HG02610 (cell line): ENCODE results near the gene FCHO2.
"Not testable (repeated sequence)": the region's sequence is repeated elsewhere in the genome, so short reads cannot be mapped to it uniquely, and the experiment has no call there.

Source experiments
- ATAC-seq: cut with Tn5 transposase; IDR thresholded peaks from one replicate; pipeline ENCODE4 v1.9.1; 2021; ENCODE audit warnings: mild to moderate bottlenecking, moderate library complexity; ENCODE audit not compliant: unreplicated experiment

FCHO2 gene, protein sequence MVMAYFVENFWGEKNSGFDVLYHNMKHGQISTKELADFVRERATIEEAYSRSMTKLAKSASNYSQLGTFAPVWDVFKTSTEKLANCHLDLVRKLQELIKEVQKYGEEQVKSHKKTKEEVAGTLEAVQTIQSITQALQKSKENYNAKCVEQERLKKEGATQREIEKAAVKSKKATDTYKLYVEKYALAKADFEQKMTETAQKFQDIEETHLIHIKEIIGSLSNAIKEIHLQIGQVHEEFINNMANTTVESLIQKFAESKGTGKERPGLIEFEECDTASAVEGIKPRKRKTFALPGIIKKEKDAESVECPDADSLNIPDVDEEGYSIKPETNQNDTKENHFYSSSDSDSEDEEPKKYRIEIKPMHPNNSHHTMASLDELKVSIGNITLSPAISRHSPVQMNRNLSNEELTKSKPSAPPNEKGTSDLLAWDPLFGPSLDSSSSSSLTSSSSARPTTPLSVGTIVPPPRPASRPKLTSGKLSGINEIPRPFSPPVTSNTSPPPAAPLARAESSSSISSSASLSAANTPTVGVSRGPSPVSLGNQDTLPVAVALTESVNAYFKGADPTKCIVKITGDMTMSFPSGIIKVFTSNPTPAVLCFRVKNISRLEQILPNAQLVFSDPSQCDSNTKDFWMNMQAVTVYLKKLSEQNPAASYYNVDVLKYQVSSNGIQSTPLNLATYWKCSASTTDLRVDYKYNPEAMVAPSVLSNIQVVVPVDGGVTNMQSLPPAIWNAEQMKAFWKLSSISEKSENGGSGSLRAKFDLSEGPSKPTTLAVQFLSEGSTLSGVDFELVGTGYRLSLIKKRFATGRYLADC

DNA sequence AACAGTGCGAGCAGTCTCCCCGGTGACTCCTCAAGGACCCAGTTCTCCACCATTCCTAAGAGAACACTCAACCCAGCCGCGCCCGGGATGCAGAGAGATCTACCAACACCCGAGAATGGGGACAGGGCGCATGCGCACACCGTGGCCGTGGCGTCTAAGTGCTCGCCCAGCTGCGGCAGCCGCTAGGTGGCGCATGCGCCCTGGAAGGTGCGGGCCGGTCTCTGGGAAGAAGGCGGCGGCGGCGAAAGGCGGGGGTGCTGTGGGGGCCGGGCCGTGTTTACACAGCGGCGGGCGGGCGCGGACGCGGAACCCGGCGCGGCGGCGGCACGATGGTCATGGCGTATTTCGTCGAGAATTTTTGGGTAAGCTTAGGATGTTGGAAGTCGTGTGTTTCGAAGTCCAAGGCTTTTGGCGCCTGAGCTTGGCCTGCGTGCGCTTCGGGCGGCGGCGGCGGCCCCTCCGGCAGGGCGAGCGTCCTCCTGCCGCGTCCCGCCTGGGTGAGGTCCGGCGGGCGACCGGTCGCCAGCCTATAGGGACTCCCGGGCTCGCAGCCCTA is at the start of gene FCHO2:
TSS of gene FCHO2 (plus strand) at position 274 of the 556 bp plus-strand sequence. CDS start at position 330, 56 bp downstream.
- peak; percentile 92 for ATAC-seq

GRCh38 chr5:72906806-72907205 is 49.0 kb upstream of the FCHO2 start:
- no peak for ATAC-seq

DNA sequence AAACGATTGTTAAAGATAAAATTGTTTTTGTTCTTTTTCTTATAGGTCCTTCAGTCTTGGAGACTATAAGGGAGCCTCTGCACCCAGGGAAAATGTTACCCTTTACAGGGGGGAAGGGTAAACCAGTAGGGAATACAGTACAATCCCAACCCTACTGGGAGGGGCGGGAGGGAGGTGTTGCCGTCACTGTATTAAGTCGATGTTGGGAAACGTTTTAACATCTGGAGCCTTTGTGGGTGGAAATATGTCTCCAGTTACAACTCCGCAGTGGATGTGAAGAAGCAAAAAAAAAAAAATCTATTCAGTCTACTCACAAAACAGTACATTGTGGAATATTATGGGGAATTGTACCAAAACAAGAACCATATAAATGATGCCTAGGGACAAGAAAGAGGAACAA is 47.2 kb upstream of the FCHO2 start:
- no peak for ATAC-seq

DNA sequence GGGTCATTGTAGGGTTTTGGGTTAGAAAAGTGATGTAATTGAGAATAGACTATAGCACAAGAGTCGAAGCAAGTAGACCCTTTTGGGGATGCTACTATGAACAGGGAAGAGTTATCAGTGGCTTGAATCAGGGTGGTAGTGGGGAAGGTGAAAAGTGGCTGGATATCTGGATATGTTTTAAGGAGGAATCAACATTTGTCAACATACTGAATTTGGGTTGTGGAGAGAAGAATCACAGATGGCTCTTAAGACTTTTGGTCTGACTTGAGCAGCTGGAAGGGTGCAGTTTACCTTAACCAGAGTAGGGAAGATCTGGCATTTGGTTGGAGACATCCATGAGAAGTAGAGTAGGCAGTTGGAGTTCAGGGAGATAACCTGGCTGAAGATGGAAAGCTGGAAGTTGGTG is 38.5 kb upstream of the FCHO2 start:
- ATAC-seq, result no peak

- ATAC-seq, result no peak
Measured at GRCh38 chr5:72920690-72921502, 34.9 kb upstream of the FCHO2 start.

- ATAC-seq, result no peak
Measured at GRCh38 chr5:72921886-72922285, 34.0 kb upstream of the FCHO2 start.

DNA sequence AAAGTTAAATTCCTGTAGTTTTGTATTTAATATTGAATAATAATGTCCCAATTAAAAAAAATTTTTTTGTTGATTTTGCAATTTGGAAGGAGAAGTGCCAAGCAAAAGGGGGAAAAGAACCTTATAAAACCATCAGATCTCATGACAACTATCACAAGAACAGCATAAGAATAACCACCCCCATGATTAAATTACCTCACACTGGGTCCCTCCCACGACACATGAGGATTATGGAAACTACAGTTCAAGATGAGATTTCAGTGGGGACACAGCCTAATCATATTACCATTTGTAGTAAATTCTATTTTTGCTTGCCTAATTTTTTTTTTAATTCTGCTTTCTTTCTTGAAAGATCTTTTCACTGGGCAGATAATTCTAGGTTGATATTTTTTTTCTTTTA is 33.4 kb upstream of the FCHO2 start:
- ATAC-seq, result no peak

GRCh38 chr5:72925336-72926010 is 30.4 kb upstream of the FCHO2 start:
- no peak for ATAC-seq

DNA sequence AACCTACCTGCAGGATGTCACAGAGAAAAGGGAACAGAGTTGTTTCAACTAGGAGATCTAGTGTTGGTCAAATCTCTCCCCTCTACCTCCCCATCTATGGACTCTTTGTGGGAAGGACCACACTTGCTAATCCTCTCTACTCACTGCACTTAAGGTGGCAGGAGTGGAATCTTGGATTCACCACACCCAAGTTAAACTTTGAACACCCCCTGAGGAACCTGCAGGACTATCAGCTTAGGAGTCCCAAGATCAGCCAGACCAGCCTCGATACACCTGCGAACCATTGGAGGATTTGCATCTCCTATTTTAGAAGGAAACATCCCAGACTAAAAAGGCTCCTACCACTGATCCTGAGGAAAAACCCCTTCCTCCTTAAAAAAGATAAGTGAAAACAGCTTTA is 23.2 kb upstream of the FCHO2 start:
- ATAC-seq, result not testable (repeated sequence)

DNA sequence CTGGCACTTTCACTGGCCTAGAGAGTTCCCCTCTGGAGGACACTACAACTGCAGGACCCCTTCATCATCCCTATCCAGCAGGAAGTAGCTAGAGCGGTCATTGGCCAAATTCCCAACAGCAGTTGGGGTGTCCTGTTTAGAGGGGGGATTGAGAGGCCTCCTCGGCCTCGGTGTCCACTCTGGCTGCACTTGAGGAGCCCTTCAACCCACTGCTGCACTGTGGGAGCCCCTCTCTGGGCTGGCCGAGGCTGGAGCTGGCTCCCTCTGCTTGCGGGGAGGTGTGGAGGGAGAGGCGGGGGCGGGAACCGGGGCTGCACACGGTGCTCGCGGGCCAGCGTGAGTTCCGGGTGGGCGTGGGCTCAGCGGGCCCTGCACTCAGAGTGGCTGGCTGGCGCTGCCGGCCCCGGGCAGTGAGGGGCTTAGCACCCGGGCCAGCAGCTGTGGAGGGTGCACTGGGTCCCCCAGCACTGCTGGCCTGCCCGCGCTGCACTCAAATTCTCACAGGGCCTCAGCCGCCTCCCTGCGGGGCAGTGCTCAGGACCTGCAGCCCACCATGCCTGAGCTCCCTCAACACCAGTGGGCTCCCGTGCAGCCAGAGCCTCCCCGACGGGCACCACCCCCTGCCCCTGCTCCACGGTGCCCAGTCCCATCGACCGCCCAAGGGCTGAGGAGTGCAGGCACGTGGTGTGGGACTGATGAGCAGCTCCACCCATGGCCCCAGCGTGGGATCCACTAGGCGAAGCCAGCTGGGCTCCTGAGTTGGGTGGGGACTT is 20.7 kb upstream of the FCHO2 start:
- not testable (repeated sequence) for ATAC-seq

GRCh38 chr5:72936893-72937292 is 18.9 kb upstream of the FCHO2 start:
- no peak for ATAC-seq

GRCh38 chr5:72937517-72938061 is 18.3 kb upstream of the FCHO2 start:
- no peak for ATAC-seq

DNA sequence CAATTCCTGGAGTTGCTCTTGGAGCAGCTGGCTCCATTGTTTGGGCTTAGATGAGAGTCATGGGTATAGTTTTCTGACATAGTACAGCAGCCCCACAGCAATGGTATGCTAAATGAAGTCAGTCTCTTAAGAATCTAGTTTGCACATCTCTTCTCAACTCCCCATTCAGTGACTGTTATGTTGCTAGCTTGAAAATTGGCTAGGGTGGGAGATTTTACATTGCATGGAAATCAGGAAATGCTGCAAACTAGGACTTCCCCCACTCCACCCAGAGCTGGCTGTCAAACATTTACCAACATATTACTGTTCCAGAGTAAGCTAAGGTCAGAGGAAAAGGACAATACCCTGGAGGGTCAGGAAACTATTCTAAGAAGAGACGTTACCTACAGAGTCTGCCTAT is 17.6 kb upstream of the FCHO2 start:
- no peak for ATAC-seq

- ATAC-seq, result no peak
Measured at GRCh38 chr5:72940082-72940481, 15.8 kb upstream of the FCHO2 start.

DNA sequence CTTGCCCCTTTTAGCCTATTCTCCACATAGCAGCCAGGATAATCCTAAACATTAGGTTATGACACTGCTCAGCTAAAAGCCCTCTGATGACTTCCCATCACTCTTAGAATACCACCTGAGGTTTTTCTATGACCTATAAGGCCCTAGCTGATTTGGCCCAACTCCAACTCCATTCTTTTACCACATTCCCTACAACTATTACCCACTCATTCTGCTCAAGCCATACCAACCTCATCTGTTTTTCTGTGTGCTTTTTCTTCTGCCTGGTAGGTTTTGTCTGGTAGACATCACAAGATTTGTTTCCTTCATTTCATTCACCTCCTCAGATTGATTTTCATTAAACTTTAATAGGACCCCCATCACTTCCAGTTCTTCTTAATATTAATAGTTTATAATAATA is 12.5 kb upstream of the FCHO2 start:
- no peak for ATAC-seq

- no peak for ATAC-seq
Measured at GRCh38 chr5:72947498-72947897, 8.3 kb upstream of the FCHO2 start.

GRCh38 chr5:72949481-72949880 is 6.4 kb upstream of the FCHO2 start:
- no peak for ATAC-seq

- ATAC-seq, result no peak
Measured at GRCh38 chr5:72951671-72952468, 4.0 kb upstream of the FCHO2 start.

- no peak for ATAC-seq
Measured at GRCh38 chr5:72954389-72954788, 1.5 kb upstream of the FCHO2 start.
